Mesodermal cell (in vitro differentiated cells): ENCODE data around the gene PCOLCE2.

Source experiments
- H3K27ac ChIP-seq: 2 replicates; pipeline ENCODE4 v1.7.0; 2013; ENCODE audit warnings: mild to moderate bottlenecking, low read depth, low read length, moderate library complexity; ENCODE audit not compliant: severe bottlenecking
- H3K36me3 ChIP-seq: 2 replicates; pipeline ENCODE4 v1.7.1; 2013; ENCODE audit warnings: mild to moderate bottlenecking, low read length, moderate library complexity; ENCODE audit not compliant: control insufficient read depth, insufficient read depth
- H3K4me1 ChIP-seq: one replicate; pipeline ENCODE4 v1.7.1; 2013; ENCODE audit warnings: mild to moderate bottlenecking, low read length; ENCODE audit not compliant: insufficient read depth, control insufficient read depth, poor library complexity, severe bottlenecking
- H3K4me3 ChIP-seq: 2 replicates; pipeline ENCODE4 v1.7.0; 2013; ENCODE audit warnings: low read length, control low read depth, mild to moderate bottlenecking; ENCODE audit not compliant: insufficient read depth, poor library complexity, severe bottlenecking; ENCODE audit errors: extremely low read depth
- H3K9me3 ChIP-seq: 2 replicates; pipeline ENCODE4 v1.7.1; 2013; ENCODE audit warnings: mild to moderate bottlenecking, low read length, moderate library complexity; ENCODE audit not compliant: control insufficient read depth
- WGBS, 2 experiments: methylation state at CpG; one replicate each; pipeline ENCODE4 v1.1.5; 2013; ENCODE audit warnings: missing lambda C conversion rate in 2 of 2; ENCODE audit not compliant: insufficient coverage in 2 of 2; 5-methylcytosine and 5-hydroxymethylcytosine counted together

Gene PCOLCE2

DNA sequence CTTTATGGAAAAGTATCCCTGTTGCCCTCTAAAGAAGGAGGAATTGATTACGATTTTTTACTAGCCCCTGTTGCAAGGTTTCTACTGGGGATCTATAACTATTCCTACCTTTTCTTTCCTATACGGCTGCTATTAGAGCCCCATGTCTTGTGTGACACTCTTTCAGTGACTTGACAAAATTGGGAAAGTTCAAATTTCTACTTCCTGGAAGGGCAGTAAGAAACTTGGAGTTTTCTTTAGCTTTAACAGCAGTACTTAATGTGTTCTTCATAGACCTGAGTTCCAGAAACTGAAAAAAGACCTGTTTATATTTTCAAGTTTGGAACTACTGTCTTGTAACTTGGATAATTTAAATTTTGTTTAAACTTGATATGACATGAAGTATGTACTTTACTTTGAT, 110.3 kb downstream of the PCOLCE2 start:
- H3K36me3 ChIP-seq: peaks cover 4% of the 10 kb centered on the region
- no peaks in the 10 kb centered on the region for H3K9me3 ChIP-seq
- WGBS, 2 experiments: 80% methylated on average over 1 of the region's 2 CpGs; no CpG with 5 or more reads in 1 of the 2 experiments
- H3K27ac ChIP-seq: no peak overlapping the region
- H3K4me3 ChIP-seq: no peak overlapping the region
- no peaks in the 10 kb centered on the region for H3K4me1 ChIP-seq

DNA sequence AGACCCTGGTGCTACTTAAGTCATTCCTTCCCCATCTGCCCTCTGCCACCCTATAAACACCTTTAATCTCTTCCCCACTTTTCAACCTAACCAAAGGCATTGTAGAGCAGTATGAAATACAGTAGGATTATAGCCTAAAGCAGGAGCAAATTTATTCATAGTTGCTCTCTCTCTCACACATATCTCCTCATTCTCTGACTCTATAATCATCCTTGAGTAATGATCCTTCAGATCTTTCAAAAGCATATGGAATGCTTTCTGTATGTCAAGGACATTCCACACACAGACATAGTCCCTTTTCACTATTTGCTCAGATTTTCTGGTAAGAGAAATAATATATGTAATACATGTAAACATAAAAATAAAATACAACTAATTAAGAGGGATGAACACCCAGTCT, 111.0 kb downstream of the PCOLCE2 start:
- no peaks in the 10 kb centered on the region for H3K9me3 ChIP-seq
- H3K36me3 ChIP-seq: peaks cover 5% of the 10 kb centered on the region
- H3K27ac ChIP-seq: no peak overlapping the region
- H3K4me3 ChIP-seq: no peak overlapping the region
- no peaks in the 10 kb centered on the region for H3K4me1 ChIP-seq

DNA sequence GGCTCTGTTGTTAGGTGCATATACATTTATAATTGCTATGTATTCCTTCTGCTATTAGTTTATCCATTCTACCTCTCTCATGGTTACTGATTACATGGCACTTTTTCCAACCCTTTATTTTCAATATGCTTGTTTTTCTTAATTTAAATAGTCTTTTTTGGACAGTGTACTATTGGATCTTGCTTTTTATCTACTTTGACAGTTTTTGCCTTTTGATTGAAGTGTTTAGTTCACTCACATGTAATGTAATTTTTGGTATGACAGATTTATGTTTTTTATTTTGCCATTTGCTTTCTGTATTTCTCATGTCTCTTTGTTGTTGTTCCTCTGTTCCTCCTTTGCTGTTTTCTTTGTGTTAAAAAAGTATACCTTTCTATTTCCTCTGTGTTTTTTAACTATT, 120.5 kb downstream of the PCOLCE2 start:
- Histone ChIP-seq H3K27ac (no peak overlapping the region), H3K9me3 (no peaks in the 10 kb centered on the region), H3K4me3 (no peak overlapping the region), H3K36me3 (peaks cover 27% of the 10 kb centered on the region), H3K4me1 (no peaks in the 10 kb centered on the region)
